Sigmoid colon (tissue), 7 donors: ENCODE measurements around the gene TP73. TPM values are rescaled to one million over a fixed set of nuclear protein-coding genes. Genes with fewer than 3 reads are reported as not detected.

ENCODE experiments used
- DNase-seq: peaks from one replicate; pipeline ENCODE4 v3.0.0-alpha.2; 2019
- H3K27ac ChIP-seq, 4 donors: fragments of 200-600 bp; sonication (generic); one replicate each; pipeline ENCODE4 v1.5.1; 2016 to 2019; ENCODE audit warnings: mild to moderate bottlenecking in 1 of 4
- H3K27me3 ChIP-seq, 3 donors: fragments of 200-600 bp; sonication (generic); one replicate each; pipeline ENCODE4 v1.5.1; 2019; ENCODE audit warnings: mild to moderate bottlenecking in 1 of 3
- H3K36me3 ChIP-seq, 4 donors: fragments of 200-600 bp; sonication (generic); one replicate each; pipeline ENCODE4 v1.5.1; 2016 to 2019
- H3K4me1 ChIP-seq, 4 donors: fragments of 200-600 bp; sonication (generic); one replicate each; pipeline ENCODE4 v1.5.1; 2017 to 2019
- H3K4me3 ChIP-seq, 4 donors: fragments of 200-600 bp; sonication (generic); one replicate each; pipeline ENCODE4 v1.5.1; 2017 to 2019; ENCODE audit warnings: mild to moderate bottlenecking in 2 of 4, moderate library complexity in 1 of 4
- H3K9me3 ChIP-seq, 4 donors: fragments of 200-600 bp in 3 of 4; sonication (generic) in 3 of 4; one replicate each; pipeline versions ENCODE4 v1.5.1 to v1.6.1; 2013 to 2019
- EP300 ChIP-seq, 4 donors: sonication (generic); formaldehyde crosslinking; IDR thresholded peaks; one replicate each; pipeline ENCODE4 v1.6.1; 2017; ENCODE audit warnings: antibody characterized with exemption in 4 of 4
- POLR2A ChIP-seq, 2 donors: fragments of 450-650 bp; IDR thresholded peaks; one replicate each; pipeline ENCODE4 v1.6.1; 2016; ENCODE audit warnings: antibody characterized with exemption in 2 of 2, mild to moderate bottlenecking in 2 of 2, moderate library complexity in 2 of 2
- POLR2AphosphoS5 ChIP-seq, 4 donors: sonication (generic); formaldehyde crosslinking; IDR thresholded peaks; one replicate each; pipeline ENCODE4 v1.6.1; 2017; ENCODE audit warnings: antibody characterized with exemption in 4 of 4
- WGBS, 2 donors: extraction: QIAGEN DNeasy Blood & Tissue Kit; methylation state at CpG; one replicate each; pipeline ENCODE4 v1.1.7; 2013; 5-methylcytosine and 5-hydroxymethylcytosine counted together
- intact Hi-C: fragments of 100-400 bp; cut with DNase I; formaldehyde crosslinking; loops from one replicate; pipeline ENCODE4 v1.15.1; 2023
- polyA plus RNA-seq, 3 donors: library from polyadenylated mRNA; stranded (reverse); fragments of 200-250 nt; gene quantifications; one replicate each; pipeline ENCODE4 v1.2.3, GENCODE V29; 2013
- total RNA-seq, 4 donors: library from RNA; depleted of rRNA; stranded (reverse); fragments of >200 nt; gene quantifications; one replicate each; pipeline ENCODE4 v1.1.0, GENCODE V29; 2016
- TF ChIP-seq, protein P1 (sequence below), 4 experiments: fragments of 450-650 bp in 3 of 4; fragments of 200-600 bp in 1 of 4; IDR thresholded peaks; one replicate each; pipeline ENCODE4 v1.5.1; 2016 to 2019; ENCODE audit warnings: antibody characterized with exemption in 4 of 4, mild to moderate bottlenecking in 3 of 4, moderate library complexity in 2 of 4
- donor health status: healthy with polysubstance abuse.
- donor health status: Bipolar disorder and iron deficiency.
- donor health status: healthy.

The TP73 gene
- total and polyA plus RNA-seq, 7 donors: 0.22 to 0.69 TPM; not detected in 5

DNA sequence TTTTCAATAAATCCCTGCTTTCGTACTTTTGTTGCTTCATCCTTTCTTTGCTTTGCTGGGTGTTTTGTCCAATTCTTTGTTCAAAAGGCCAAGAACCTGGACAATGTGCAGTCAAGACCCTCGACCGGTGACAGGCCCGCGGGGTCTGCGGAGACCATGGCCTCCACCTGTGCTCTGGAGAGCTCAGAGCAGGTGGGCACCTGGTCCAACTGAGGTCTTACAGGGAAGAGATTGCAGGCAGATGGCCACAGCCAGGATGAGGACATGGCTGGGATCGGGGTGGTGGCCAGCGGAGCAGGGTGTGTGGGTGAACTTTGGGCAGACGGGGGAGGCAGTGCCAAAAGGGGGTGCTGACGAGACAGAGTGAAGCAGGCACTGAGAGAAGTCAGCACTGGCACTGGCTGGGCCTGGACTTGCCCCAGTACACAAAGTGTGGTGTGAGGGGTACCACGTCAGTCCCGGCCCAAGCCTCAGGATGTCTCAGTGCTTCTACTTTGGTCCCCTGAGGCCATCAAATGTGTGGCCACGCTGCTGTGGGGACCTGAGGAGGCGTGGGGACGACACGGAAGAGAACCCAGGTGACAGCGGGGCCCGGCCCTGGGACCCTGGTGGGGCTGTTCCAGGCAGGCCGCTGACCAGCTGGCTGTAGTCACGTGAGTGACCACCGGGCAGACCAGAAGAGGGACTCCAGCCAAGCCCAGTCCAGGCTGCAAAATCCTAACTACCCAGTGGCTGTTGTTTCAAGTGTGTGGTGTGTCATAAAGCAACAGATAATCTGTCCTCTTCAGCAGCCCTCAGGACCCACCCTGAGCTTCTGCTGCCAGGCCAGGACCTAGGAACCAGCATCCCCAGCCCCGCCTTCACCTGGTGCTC lies 89.5 kb downstream of the TP73 start:
- Histone ChIP-seq H3K36me3 (peaks cover 0 to 75% (median 33%) of the 10 kb centered on the region in 4 donors), H3K27ac (no peak overlapping the region), H3K4me3 (no peak overlapping the region), H3K4me1 (peaks cover 0 to 24% (median 16%) of the 10 kb centered on the region in 4 donors), H3K27me3 (no peaks in the 10 kb centered on the region), H3K9me3 (no peaks in the 10 kb centered on the region)
- WGBS, 2 donors: 94% methylated on average over 22 of the region's 22 CpGs
- TF ChIP-seq EP300 (IDR thresholded peaks at IDR 0.05) (no peak), POLR2AphosphoS5 (IDR thresholded peaks at IDR 0.05) (no peak), POLR2A (IDR thresholded peaks at IDR 0.05) (no peak)
- TF ChIP-seq, protein P1, sequence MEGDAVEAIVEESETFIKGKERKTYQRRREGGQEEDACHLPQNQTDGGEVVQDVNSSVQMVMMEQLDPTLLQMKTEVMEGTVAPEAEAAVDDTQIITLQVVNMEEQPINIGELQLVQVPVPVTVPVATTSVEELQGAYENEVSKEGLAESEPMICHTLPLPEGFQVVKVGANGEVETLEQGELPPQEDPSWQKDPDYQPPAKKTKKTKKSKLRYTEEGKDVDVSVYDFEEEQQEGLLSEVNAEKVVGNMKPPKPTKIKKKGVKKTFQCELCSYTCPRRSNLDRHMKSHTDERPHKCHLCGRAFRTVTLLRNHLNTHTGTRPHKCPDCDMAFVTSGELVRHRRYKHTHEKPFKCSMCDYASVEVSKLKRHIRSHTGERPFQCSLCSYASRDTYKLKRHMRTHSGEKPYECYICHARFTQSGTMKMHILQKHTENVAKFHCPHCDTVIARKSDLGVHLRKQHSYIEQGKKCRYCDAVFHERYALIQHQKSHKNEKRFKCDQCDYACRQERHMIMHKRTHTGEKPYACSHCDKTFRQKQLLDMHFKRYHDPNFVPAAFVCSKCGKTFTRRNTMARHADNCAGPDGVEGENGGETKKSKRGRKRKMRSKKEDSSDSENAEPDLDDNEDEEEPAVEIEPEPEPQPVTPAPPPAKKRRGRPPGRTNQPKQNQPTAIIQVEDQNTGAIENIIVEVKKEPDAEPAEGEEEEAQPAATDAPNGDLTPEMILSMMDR (IDR thresholded peaks at IDR 0.05): no peak
- intact Hi-C loops: no loop called here
- no peak for DNase-seq

DNA sequence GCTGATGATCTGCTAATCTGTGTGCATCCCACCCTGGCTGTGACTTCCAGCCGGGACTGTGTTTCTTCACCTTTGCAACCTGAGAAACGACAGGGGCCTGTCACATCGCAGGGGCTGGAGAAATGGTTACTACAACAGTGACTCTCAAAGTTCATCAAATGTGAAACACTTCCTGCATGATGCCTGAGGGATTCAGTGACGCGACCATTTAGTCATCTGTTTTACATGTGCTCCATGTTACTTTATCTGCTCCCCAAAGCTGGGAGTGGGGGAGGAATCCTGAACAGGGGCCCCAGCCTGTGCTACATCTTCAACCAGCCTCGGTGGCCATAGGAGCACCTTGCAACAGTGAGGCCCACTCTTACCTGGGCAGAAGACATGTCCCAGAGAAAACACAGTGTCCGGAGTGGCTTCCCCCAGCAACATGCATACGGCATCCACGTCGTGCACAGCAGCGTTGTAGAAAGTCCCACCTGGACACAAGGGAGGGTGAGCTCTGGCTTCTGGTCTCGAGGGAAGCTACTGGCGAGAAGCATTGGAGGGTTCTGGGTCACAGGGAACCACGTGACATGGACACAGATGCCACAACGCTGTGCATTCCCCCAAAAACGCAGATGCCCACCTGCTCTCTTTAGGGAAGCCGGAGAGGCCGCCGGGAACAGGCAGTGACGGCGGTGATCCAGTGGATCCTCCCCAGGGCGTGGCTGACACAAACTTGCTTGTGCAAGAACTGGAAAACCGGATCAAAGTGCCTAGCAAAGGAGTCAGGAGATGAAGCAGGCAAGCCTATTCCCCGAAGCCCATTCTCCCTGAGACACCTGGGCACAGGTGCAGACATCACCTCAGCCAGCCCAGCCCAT lies 90.4 kb downstream of the TP73 start:
- Histone ChIP-seq H3K4me1 (peaks cover 0 to 29% (median 20%) of the 10 kb centered on the region in 4 donors), H3K36me3 (peaks cover 0 to 66% (median 33%) of the 10 kb centered on the region in 4 donors), H3K4me3 (no peak overlapping the region), H3K27me3 (no peaks in the 10 kb centered on the region), H3K9me3 (no peaks in the 10 kb centered on the region), H3K27ac (no peak overlapping the region)
- WGBS, 2 donors: 84 to 90% methylated on average over 24 of the region's 24 CpGs
- intact Hi-C loops: no loop called here
- DNase-seq: no peak
- TF ChIP-seq, protein P1 (IDR thresholded peaks at IDR 0.05): no peak
- TF ChIP-seq POLR2A (IDR thresholded peaks at IDR 0.05) (no peak), POLR2AphosphoS5 (IDR thresholded peaks at IDR 0.05) (no peak), EP300 (IDR thresholded peaks at IDR 0.05) (no peak)

DNA sequence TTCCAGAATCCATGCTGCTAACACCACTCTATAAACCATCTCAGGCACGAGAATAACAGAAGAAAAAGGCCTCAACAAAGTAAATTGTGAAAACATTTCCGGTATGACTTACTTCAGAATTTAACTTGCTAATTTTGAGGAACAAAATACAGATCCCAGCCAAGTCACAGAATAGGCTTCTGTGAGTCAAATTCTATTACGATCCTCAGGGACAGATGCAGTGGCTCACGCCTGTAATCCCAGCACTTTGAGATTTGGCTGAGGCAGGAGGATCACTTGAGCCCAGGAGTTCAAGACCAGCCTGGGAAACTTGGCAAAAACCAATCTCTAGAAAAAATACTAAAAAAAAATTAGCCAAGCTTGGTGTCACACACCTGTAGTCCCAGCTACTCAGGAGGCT lies 91.1 kb downstream of the TP73 start:
- intact Hi-C loops: no loop called here
- no peak for DNase-seq
- no peak overlapping the region for H3K4me3 ChIP-seq
- WGBS, 2 donors: 79 to 81% methylated on average over 4 of the region's 4 CpGs
- TF ChIP-seq EP300 (IDR thresholded peaks at IDR 0.05) (no peak), POLR2AphosphoS5 (IDR thresholded peaks at IDR 0.05) (no peak), POLR2A (IDR thresholded peaks at IDR 0.05) (no peak)
- TF ChIP-seq, protein P1 (IDR thresholded peaks at IDR 0.05): no peak
- no peaks in the 10 kb centered on the region for H3K27me3 ChIP-seq
- H3K27ac ChIP-seq: no peak overlapping the region
- H3K4me1 ChIP-seq: peaks cover 0 to 34% (median 24%) of the 10 kb centered on the region in 4 donors
- H3K36me3 ChIP-seq: peaks cover 0 to 59% (median 28%) of the 10 kb centered on the region in 4 donors
- no peaks in the 10 kb centered on the region for H3K9me3 ChIP-seq

DNA sequence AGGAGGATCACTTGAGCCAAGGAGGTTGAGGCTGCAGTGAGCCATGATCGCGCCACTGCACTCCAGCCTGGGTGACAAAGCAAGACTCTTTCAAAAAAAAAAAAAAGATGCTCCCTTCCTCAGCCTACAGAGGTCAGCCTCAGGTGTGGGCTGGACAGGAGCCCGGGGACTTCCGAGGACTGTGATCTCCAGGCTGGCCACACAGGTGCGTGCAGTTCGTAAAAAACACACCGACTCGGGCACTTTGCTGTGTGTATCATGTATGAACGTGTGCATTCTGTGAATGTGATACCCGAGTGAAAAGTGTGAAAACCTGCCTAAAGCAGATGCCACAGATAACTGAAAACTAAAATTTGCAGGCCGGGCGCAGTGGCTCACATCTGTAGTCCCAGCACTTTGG lies 91.5 kb downstream of the TP73 start:
- WGBS, 2 donors: 93 to 95% methylated on average over 12 of the region's 12 CpGs
- Histone ChIP-seq H3K4me1 (peaks cover 0 to 34% (median 24%) of the 10 kb centered on the region in 4 donors), H3K9me3 (no peaks in the 10 kb centered on the region), H3K36me3 (peaks cover 0 to 55% (median 25%) of the 10 kb centered on the region in 4 donors), H3K27ac (no peak overlapping the region), H3K4me3 (no peak overlapping the region), H3K27me3 (no peaks in the 10 kb centered on the region)
- intact Hi-C loops: no loop called here
- TF ChIP-seq, protein P1 (IDR thresholded peaks at IDR 0.05): no peak
- TF ChIP-seq POLR2A (IDR thresholded peaks at IDR 0.05) (no peak), EP300 (IDR thresholded peaks at IDR 0.05) (no peak), POLR2AphosphoS5 (IDR thresholded peaks at IDR 0.05) (no peak)
- DNase-seq: no peak
